B cell (primary cell): ENCODE measurements around the gene RCBTB2. TPM values are rescaled to one million over a fixed set of nuclear protein-coding genes. Genes with fewer than 3 reads are reported as not detected.

ENCODE experiments used
- ATAC-seq: fragments of 200-7000 bp; cut with Tn5 transposase; one replicate; pipeline ENCODE4 v1.10.0; 2021; ENCODE audit warnings: low read depth, mild to moderate bottlenecking, moderate number of reproducible peaks, moderate library complexity
- CTCF ChIA-PET: fragments of 350-600 bp; sonication (Branson Sonifier 250); formaldehyde crosslinking; loops from one replicate; lab custom pipeline; 2021; ENCODE audit warnings: antibody characterized with exemption, inconsistent platforms; lab: Charles Lee
- POLR2A ChIA-PET: fragments of 350-600 bp; sonication (Branson Sonifier 250); formaldehyde crosslinking; loops from one replicate; lab custom pipeline; 2021; ENCODE audit warnings: antibody characterized with exemption; lab: Charles Lee
- DNase-seq: peaks from one replicate; pipeline ENCODE4 v3.0.0; 2013
- H2AFZ ChIP-seq: 2 replicates; pipeline ENCODE4 v1.6.1; 2012; ENCODE audit warnings: mild to moderate bottlenecking, low read depth, low read length; ENCODE audit not compliant: insufficient read depth, poor library complexity, severe bottlenecking
- H3K27ac ChIP-seq, 2 donors: 1 replicate in 1 of 2; 2 replicates in 1 of 2; pipeline ENCODE4 v1.5.1; 2012 to 2013; ENCODE audit warnings: low read length in 2 of 2, mild to moderate bottlenecking in 2 of 2, moderate library complexity in 1 of 2
- H3K27me3 ChIP-seq, 4 experiments: fragments of 200-600 bp in 1 of 4; sonication (generic) in 1 of 4; replicated peaks in 1 of 4; 1 replicate in 2 of 4; 2 replicates in 2 of 4; pipeline versions ENCODE4 v1.6.1 to v1.7.0; 2013 to 2016; ENCODE audit warnings: low read length in 3 of 4, mild to moderate bottlenecking in 2 of 4, mixed read lengths in 1 of 4, moderate library complexity in 1 of 4; ENCODE audit not compliant: insufficient read depth in 4 of 4, control insufficient read depth in 3 of 4; ENCODE audit errors: control extremely low read depth in 1 of 4
- H3K36me3 ChIP-seq, 2 experiments: replicated peaks in 1 of 2; 1 replicate in 1 of 2; 2 replicates in 1 of 2; pipeline versions ENCODE4 v1.6.1 to v1.7.1; 2013; ENCODE audit warnings: low read length in 1 of 2; ENCODE audit not compliant: insufficient read depth in 2 of 2, control insufficient read depth in 1 of 2; ENCODE audit errors: control extremely low read depth in 1 of 2, extremely low read depth in 1 of 2
- H3K4me1 ChIP-seq, 2 donors: fragments of 200-600 bp in 1 of 2; sonication (generic) in 1 of 2; 1 replicate in 1 of 2; 2 replicates in 1 of 2; pipeline versions ENCODE4 v1.5.1 to v1.6.1; 2013 to 2017; ENCODE audit warnings: low read length in 2 of 2; ENCODE audit not compliant: control insufficient read depth in 2 of 2, insufficient read depth in 2 of 2
- H3K4me2 ChIP-seq: replicated peaks from 2 replicates; pipeline ENCODE3; 2012; ENCODE audit warnings: mild to moderate bottlenecking, low read depth, low read length; ENCODE audit not compliant: poor library complexity, severe bottlenecking
- H3K4me3 ChIP-seq, 5 experiments: fragments of 200-600 bp in 1 of 5; sonication (generic) in 1 of 5; 1 replicate in 3 of 5; 2 replicates in 2 of 5; pipeline versions ENCODE4 v1.5.1 to v1.7.0; 2011 to 2016; ENCODE audit warnings: low read length in 4 of 5, mild to moderate bottlenecking in 4 of 5, low read depth in 2 of 5, control low read depth in 1 of 5, moderate library complexity in 1 of 5; ENCODE audit not compliant: insufficient read depth in 1 of 5; ENCODE audit errors: control extremely low read depth in 1 of 5, extremely low read depth in 1 of 5
- H3K79me2 ChIP-seq: fragments of 200-600 bp; sonication (generic); one replicate; pipeline ENCODE4 v1.6.0; 2016; ENCODE audit warnings: low read length; ENCODE audit not compliant: control insufficient read depth, insufficient read depth
- H3K9ac ChIP-seq: fragments of 200-600 bp; sonication (generic); 2 replicates; pipeline ENCODE4 v1.6.1; 2017; ENCODE audit warnings: mild to moderate bottlenecking, low read length, moderate library complexity
- H3K9me3 ChIP-seq, 3 donors: one replicate each; pipeline versions ENCODE4 v1.6.1 to v1.7.1; 2013; ENCODE audit warnings: low read length in 2 of 3; ENCODE audit not compliant: control insufficient read depth in 2 of 3, insufficient read depth in 1 of 3; ENCODE audit errors: control extremely low read depth in 1 of 3
- H4K20me1 ChIP-seq: 2 replicates; pipeline ENCODE4 v1.6.0; 2012; ENCODE audit warnings: mild to moderate bottlenecking, low read length; ENCODE audit not compliant: insufficient read depth, control insufficient read depth, poor library complexity, severe bottlenecking
- H3K27ac Mint-ChIP-seq: one replicate; pipeline ENCODE4 v1.8.0; 2021; ENCODE audit warnings: mixed read lengths
- H3K27me3 Mint-ChIP-seq: one replicate; pipeline ENCODE4 v1.8.0; 2021; ENCODE audit warnings: mixed read lengths
- H3K4me1 Mint-ChIP-seq: one replicate; pipeline ENCODE4 v1.8.0; 2021; ENCODE audit warnings: mixed read lengths
- H3K4me3 Mint-ChIP-seq: one replicate; pipeline ENCODE4 v1.8.0; 2021; ENCODE audit warnings: mixed read lengths
- H3K9me3 Mint-ChIP-seq: one replicate; pipeline ENCODE4 v1.8.0; 2022; ENCODE audit warnings: mixed read lengths; ENCODE audit not compliant: insufficient read depth
- EZH2 ChIP-seq: IDR thresholded peaks from 2 replicates; pipeline ENCODE4 v1.6.1; 2012; ENCODE audit warnings: borderline replicate concordance, low read depth, mild to moderate bottlenecking, moderate library complexity, low read length; ENCODE audit not compliant: insufficient read depth, poor library complexity, severe bottlenecking
- WGBS: methylation state at CpG from one replicate; pipeline ENCODE4 v1.1.5; 2013; ENCODE audit warnings: missing lambda C conversion rate; ENCODE audit not compliant: insufficient coverage; 5-methylcytosine and 5-hydroxymethylcytosine counted together
- intact Hi-C: fragments of 100-400 bp; cut with micrococcal nuclease; formaldehyde crosslinking; loops from one replicate; pipeline ENCODE4 v1.10.0; 2022
- polyA plus RNA-seq: library from polyadenylated mRNA; depleted of rRNA; stranded (reverse); fragments of >200 nt; gene quantifications from 2 replicates; pipeline ENCODE4 v1.2.3, GENCODE V29; 2012
- total RNA-seq, 2 donors: library from RNA; stranded (reverse); fragments of 120-200 nt in 1 of 2; gene quantifications; 1 replicate in 1 of 2; 2 replicates in 1 of 2; pipeline versions ENCODE4 v1.2.3 to v1.2.4, GENCODE V29; 2013 to 2022
- TF ChIP-seq, protein P1 (sequence below): fragments of 200-600 bp; IDR thresholded peaks from one replicate; pipeline ENCODE4 v1.8.0; 2022; ENCODE audit warnings: antibody characterized with exemption, mild to moderate bottlenecking

RCBTB2 gene
- total and polyA plus RNA-seq, 2 donors (not counting 1 experiment from before 2014, with no cell fraction given): 1.4 to 2.7 TPM

DNA sequence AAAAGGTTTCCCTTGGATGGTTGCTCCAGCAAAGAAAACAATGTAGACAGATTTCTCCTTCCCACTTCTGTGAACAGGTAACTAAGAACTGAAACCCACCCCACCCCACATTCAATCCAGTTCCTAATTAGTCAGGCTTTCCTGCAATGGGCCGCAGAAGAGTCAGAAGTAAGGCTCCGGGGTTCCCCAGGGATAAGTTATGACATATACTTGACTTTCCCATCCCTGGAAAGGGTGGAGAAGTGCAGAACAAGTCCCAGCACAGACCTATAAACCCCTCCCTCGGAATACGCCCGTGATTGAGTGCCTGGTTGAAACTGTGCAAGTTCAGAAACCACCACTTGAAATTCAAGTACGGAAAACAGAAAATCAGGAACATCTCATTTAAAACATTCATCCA lies 24.9 kb downstream of the RCBTB2 start:
- Histone ChIP-seq H3K27ac (no peak overlapping the region), H3K27me3 (peaks cover 0 to 45% (median 7%) of the 10 kb centered on the region in 4 experiments), H3K36me3 (no peaks in the 10 kb centered on the region), H2AFZ (no peak overlapping the region), H3K9ac (no peak overlapping the region), H3K4me3 (no peak overlapping the region), H3K79me2 (no peaks in the 10 kb centered on the region), H3K4me2 (no peak overlapping the region), H3K4me1 (peaks cover 28% of the 10 kb centered on the region in 2 donors), H3K9me3 (peaks cover 0 to 10% (median 0%) of the 10 kb centered on the region in 3 donors), H4K20me1 (peaks cover 13% of the 10 kb centered on the region)
- CTCF ChIA-PET: no interaction called here
- TF ChIP-seq, protein P1, sequence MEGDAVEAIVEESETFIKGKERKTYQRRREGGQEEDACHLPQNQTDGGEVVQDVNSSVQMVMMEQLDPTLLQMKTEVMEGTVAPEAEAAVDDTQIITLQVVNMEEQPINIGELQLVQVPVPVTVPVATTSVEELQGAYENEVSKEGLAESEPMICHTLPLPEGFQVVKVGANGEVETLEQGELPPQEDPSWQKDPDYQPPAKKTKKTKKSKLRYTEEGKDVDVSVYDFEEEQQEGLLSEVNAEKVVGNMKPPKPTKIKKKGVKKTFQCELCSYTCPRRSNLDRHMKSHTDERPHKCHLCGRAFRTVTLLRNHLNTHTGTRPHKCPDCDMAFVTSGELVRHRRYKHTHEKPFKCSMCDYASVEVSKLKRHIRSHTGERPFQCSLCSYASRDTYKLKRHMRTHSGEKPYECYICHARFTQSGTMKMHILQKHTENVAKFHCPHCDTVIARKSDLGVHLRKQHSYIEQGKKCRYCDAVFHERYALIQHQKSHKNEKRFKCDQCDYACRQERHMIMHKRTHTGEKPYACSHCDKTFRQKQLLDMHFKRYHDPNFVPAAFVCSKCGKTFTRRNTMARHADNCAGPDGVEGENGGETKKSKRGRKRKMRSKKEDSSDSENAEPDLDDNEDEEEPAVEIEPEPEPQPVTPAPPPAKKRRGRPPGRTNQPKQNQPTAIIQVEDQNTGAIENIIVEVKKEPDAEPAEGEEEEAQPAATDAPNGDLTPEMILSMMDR: no peak
- no peak for TF ChIP-seq EZH2
- ATAC-seq (no peak), DNase-seq (no peak)
- POLR2A ChIA-PET: no interaction called here
- WGBS: 96% methylated on average over 4 of the region's 6 CpGs
- intact Hi-C loops: no loop called here
- Mint-ChIP-seq H3K4me3 (no peak overlapping the region), H3K27ac (no peak overlapping the region), H3K9me3 (no peaks in the 10 kb centered on the region), H3K27me3 (peaks cover 26% of the 10 kb centered on the region), H3K4me1 (peaks cover 31% of the 10 kb centered on the region)

DNA sequence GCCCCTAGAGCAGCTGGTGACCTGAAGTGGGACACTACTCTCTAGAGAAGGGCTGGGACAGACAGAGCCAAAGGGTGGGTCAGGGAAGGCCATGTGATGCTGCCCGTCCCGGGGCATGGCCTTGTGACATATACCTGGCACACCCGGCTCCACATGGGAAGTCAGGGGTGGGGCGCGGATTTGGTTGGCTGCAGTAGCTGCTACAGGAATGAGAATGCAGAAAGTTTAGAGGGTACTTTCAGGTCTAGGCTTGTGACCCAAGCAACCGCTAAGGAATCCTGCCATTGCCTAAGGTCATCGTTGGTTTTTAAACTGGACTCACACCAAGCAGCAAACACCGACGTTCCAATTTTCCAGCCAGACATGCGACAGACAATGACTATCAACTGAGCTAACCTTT lies 25.9 kb downstream of the RCBTB2 start:
- Mint-ChIP-seq H3K27ac (no peak overlapping the region), H3K27me3 (peaks cover 33% of the 10 kb centered on the region), H3K4me3 (no peak overlapping the region), H3K9me3 (no peaks in the 10 kb centered on the region), H3K4me1 (peaks cover 36% of the 10 kb centered on the region)
- Histone ChIP-seq H4K20me1 (peaks cover 13% of the 10 kb centered on the region), H3K36me3 (no peaks in the 10 kb centered on the region), H3K4me3 (no peak overlapping the region), H3K27ac (no peak overlapping the region), H2AFZ (no peak overlapping the region), H3K9ac (no peak overlapping the region), H3K4me2 (no peak overlapping the region), H3K27me3 (peaks cover 0 to 49% (median 7%) of the 10 kb centered on the region in 4 experiments), H3K4me1 (peaks cover 28% of the 10 kb centered on the region in 2 donors), H3K9me3 (peaks cover 0 to 10% (median 0%) of the 10 kb centered on the region in 3 donors), H3K79me2 (no peaks in the 10 kb centered on the region)
- ChIA-PET POLR2A (no interaction called here), CTCF (interaction anchor here (2.5 kb wide), 1 partner anchor 74 kb away, joined by 14 read pairs; no protein-coding TSS in a partner anchor)
- no peak for TF ChIP-seq EZH2
- TF ChIP-seq, protein P1: no peak
- 98% methylated on average over 9 of the region's 10 CpGs for WGBS
- DNase-seq (no peak), ATAC-seq (no peak)
- intact Hi-C loops: no loop called here
